HG03139 (cell line): ENCODE measurements around the gene PFN2.
"Not testable (repeated sequence)": the region's sequence is repeated elsewhere in the genome, so short reads cannot be mapped to it uniquely, and the experiment has no call there.

Source experiments
- ATAC-seq: cut with Tn5 transposase; IDR thresholded peaks from one replicate; pipeline ENCODE4 v1.9.1; 2021; ENCODE audit not compliant: unreplicated experiment

The PFN2 gene

DNA sequence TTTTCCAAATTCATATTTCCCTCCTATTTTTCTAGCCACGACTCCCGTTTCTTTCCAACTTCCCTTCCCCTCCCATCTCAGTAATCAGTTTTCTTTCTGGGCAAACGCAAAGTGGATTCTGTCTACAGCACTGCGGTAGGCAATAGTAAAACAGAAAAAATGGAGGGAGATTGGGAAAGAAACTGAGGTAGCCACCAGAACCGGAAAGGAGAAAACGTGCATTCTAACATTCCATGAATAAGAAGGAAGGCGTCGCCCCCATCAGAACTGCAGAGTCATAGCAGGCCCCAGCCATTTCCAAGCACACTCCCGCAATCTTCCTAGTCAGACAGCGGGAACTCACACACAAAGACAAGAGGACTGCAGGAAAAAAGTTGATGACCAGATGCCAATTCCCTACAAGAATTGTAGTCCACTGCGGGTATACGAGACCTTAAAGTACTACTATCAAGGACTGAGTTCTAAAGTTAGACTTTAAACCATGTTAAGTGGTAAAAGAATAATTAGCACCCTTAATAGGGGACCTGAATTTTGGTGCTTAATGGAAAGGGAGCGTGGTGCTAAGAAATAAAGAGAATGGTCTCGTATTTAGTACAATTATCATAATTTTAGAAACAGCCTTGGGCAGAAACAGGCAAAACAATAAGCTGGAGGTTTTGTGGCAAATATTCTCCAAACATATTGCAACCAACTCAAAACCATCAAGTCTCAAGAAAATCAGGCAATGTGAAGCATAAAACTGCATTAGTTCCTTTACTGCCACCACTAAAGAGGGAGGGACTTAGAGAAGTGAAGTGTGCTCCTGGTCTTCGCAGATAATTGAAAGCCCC lies 1.4 kb downstream of the PFN2 start:
- ATAC-seq = no peak

DNA sequence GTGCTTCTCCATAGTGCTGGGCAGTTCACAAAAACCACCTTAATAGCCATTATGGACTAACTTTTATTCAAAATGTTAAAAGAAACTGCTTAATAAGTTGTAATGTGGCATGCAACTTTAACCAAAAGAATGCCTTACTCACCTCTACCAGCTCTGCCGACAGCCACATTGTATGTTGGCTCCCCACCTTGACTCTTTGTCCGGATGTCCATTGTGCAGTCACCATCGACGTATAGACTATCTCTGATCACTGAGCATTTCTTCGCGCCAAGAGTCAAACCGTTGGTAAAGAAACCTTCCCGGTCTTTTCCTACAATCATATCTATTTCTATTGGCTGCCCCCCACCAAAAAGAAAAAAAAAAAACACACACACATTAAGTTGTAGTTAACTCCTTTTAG lies 2.5 kb downstream of the PFN2 start:
- ATAC-seq = no peak

DNA sequence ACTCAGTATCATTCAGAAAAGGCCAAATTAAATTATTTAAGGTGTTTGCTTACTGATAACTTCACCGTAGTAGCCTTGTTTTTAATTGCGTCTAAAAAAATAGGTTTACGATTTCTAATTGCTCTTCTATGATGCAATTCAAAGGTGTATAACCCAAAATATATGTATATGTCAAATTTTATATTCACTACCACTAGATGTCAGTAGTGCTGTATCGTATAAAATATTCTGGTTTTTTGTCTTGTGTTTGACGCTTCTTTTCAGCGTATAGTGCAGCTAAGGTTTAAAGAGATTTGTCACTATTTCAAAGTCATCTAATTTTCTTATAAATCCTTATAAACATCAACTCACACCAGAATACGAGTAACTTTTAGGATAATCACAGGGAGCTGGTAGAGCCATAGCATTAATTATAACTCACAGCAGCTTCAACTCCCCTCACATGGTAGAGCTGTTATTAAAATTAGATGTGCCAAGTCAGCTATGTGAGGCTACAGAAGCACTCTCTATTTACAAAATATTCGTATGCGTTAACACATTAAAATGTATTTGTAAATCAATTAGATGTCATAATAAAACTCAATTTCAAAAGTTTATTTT lies 3.5 kb downstream of the PFN2 start:
- ATAC-seq = no peak

DNA sequence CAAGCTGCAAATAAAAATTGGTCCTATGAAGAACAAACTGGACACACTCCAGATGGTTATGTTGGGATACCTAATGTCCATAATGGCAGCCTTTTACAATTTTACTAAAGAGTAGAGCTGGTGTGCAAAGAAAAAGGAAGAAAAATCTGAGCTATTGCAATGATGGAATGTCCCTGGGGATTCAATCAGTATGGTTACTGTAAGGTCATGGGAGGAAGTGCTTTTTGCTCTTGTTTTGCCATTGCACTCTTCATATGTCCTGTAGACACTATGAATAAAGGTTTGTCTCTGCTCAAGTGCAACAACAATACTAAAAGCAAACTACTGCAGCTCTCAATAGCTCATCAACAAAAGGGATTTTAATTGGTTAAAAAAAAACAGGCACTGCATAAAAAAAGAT lies 5.4 kb downstream of the PFN2 start:
- ATAC-seq = no peak

DNA sequence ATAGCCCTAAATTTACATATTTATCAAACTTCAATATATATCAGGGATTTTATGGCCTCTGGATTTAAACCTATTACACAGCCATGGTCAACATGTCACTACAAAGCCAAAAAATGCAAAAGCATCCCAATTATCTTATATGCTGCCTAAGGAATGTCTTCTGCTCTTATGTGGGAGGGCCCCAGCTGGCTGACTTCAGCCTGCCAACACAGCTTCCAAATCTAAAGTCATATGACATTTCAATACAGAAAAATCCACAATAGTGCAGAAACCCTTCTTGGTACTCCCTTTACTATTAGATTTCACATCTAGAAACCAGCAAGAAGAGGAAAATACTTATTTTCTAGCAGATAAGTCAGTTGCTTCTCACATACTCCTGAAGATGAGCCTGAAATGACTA lies 6.4 kb downstream of the PFN2 start:
- no peak for ATAC-seq

DNA sequence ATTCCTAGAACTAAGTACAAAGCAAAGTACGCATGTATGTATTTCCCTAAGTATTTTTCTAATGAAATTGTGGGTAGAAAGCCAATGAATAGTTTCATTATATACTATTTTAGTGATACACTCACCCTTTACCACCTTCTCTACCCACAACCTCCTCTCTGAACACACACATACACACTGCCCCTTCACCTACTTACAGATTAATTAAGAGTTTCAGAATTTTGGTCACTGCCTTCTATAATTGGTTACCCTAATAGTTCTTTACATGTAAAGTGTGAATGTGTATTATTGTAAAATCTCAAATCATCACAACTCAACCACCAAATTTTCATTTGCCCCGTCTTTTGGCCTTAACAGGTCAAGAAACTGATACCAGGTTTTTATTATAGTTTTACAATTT lies 7.2 kb downstream of the PFN2 start:
- ATAC-seq = no peak

DNA sequence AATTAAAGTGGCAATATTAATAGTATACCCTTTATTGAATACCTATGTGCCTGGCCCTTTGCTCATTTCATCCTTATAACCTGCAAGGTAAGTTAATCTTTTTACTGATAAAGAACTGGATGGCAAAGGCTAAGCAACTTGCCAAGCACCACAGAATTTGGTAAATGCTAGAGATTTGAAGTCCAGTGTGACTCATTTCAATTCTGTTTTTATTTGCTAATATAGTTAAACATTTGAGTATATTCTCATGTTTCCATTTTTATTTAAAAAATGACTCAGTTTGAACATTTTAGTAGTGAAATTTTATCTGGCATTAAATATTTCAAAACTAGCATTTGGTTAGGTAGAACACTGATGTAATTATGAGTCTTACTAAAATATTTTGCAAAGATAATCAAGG lies 11.3 kb downstream of the PFN2 start:
- no peak for ATAC-seq

DNA sequence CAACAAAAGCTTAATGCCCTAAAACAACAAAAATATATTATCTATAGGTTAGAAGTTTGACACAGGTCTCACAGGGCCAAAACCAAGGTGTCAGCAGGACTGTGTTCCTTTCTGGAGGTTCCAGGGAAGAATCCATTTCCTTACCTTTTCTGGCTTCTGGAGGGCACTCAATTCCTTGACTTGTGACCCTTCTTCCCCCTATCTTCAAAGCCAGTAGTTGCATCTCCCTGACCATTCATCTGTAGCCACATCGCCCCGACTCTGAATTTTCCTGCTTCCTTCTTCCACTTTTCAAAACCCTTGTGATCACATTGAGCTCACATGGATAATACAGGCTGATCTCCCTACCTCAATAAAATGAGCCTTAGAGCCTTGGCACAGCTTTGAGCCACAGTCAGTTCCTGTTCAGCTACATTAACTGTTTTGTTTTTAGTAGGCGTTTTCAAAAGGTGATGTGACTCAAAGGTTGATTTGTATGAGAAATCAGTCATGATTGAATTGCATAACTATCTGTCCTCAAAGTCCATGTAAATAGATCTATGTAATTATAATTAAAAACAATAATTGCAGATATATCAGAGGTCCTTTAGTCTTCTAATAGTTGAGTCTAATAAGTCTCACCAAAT lies 12.4 kb downstream of the PFN2 start:
- no peak for ATAC-seq

DNA sequence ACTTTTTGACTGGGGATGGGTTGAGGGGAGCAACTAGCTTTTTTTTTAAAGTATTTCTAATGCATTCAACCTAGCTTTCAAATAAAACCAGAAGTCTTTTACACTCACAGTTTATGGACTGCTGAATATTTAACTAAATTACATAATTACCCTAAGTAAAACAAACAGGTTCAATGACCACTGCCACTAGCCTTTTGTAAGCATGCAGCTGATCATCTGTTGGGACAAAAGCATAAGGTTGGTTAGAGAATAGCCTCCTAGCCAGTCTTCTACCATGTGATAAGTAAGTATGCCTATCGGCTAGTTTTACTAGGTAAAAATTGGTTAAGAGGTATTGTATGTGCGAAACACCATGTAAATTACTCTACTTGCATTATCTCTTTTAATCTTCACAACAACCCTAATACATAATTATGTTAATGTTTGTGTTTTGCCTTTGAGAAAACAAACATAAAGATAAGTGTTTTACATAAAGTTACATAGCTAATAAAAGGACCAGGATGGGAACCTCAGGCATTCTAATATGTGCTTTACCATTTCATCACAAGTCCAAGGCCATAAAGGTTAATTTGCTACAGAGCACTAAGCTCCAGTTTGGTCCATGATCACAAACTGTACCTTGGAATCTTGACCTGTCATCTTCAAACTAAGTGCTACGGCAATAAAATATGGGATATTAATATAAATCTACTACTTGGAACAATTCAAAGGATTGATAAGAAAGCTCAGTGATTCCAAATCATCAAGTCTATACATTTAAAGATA lies 13.2 kb downstream of the PFN2 start:
- no peak for ATAC-seq

DNA sequence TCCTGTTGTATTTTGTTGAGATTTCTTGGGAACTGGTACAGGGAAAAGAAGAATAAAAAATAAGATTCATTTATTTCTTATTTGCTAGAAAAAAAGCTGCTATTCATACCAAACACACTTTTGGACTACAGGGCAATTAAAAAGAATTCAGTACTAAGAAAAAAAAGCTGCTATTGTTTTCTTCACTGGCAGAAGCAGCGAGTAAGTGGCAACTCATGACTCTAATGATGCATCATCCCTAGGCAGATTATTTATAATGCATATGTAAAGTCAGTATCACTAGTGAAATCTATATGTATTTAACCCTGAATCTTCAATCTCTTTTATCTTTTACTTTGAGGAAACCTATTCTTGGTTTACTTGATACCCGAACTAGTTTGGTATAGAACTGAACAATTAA lies 15.2 kb downstream of the PFN2 start:
- ATAC-seq = no peak

DNA sequence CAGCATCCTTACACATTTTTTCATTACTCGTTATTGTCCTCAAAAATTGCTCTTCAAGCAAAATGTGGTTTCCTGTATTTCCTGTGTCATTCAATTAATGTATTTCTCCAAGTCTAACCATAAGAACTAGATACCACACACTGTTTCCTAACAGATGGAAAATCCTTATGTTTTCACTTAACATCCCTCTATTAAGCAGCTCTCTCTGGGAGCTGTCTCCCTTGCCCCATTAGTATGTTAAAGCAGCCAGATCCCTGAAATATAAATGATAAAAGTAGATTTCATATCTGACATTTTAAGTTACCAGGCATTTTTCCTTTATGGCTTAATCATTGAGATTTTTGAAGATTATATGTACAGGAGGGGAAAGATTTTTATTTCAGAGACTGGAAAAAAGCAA lies 15.9 kb downstream of the PFN2 start:
- ATAC-seq = no peak

DNA sequence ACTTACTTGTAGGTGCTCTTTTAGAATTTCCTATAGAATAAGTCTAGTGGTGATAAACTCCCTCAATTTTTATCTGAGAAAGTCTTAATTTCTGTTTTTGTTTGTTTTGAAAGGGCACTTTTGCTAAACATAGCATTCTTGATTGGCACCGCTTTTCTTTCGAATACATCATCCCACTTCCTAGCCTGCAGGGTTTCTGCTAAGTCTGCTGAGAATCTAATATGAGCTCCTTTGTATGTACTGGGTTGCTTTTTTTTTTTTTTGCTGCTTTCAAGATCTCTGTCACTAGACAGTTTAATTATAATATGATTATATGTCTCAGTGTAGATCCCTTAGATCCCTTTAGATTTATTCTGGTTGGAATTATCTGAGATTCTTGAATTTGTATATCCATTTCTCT lies 21.5 kb downstream of the PFN2 start:
- ATAC-seq = no peak

DNA sequence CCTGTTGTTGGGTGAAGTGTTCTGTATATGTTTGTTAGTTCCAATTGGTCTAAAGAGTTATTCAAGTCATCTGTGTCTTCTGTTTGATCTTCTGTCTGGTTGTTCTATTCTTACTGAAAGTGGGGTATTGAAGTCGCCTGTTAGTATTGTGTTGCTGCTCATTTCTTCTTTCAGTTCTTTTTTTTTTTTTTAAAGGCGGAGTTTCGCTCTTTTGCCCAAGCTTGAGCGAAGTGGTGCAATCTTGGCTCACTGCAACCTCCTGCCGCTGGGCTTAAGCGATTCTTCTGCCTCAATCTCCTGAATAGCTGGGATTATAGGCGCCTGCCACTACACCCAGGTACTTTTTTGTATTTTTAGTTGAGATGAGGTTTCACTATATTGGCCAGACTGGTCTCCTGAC lies 23.5 kb downstream of the PFN2 start:
- no peak for ATAC-seq

DNA sequence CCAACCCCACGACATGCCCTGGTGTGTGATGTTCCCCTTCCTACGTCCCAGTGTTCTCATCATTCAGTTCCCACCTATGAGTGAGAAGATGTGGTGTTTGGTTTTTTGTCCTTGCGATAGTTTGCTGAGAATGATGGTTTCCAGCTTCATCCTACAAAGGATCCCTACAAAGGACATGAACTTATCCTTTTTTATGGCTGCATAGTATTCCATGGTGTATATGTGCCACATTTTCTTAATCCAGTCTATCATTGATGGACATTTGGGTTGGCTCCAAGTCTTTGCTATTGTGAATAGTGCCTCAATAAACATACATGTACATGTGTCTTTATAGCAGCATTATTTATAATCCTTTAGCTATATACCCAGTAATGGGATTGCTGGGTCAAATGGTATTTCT lies 26.7 kb downstream of the PFN2 start:
- ATAC-seq = not testable (repeated sequence)

DNA sequence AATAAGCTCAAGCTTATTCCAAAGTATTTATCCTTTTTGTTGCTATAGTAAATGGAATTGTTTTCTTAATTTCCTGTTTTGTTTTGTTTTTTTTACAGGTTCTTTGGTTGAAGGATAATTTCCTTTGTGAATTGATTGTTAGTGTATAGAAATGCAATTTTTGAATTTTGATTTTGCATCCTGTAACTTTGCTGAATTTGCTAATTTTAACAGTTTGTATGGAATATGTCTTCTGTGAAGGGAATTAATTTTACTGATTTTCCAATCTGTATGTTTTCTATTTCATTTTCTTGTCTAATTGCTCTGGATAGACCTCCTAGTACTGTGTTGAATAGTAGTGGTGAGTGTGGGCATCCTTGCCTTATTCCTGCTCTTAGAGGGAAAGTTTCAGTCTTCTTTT lies 28.3 kb downstream of the PFN2 start:
- no peak for ATAC-seq

DNA sequence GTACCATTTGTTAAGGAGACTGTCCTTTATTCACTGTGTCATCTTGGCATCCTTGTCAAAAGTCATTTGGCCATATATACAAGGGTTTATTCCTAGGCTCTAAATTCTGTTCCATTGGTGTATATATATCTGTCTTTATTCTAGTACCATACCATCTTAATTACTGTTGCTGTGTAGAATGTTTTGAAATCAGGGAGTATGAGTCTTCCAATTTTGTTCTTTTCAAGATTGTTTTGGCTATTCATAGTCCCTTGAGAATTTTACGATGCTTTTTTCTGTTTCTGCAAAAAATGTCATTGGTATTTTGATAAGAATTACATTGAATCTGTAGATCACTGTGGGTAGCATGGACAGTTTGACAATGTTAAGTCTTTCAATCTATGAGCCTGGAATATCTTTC lies 28.7 kb downstream of the PFN2 start:
- ATAC-seq = no peak

DNA sequence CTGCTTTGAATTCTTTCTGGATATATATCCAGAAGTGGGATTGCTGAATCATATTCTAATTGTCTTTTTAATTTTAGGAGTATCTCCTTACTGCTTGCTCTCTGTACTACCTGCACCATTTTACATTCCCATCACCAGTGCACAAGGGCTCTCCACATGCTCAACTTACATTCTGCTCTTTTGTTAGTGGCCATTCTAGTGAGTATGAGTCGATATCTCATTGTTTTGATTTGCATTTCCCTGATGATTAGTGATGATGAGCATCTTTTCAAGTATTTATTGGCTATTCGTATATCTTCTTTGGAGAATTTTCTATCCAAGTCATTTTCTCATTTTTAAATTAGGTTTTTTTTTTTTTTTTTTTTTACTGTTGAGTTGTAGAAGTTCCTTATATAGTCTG lies 29.5 kb downstream of the PFN2 start:
- ATAC-seq = no peak

DNA sequence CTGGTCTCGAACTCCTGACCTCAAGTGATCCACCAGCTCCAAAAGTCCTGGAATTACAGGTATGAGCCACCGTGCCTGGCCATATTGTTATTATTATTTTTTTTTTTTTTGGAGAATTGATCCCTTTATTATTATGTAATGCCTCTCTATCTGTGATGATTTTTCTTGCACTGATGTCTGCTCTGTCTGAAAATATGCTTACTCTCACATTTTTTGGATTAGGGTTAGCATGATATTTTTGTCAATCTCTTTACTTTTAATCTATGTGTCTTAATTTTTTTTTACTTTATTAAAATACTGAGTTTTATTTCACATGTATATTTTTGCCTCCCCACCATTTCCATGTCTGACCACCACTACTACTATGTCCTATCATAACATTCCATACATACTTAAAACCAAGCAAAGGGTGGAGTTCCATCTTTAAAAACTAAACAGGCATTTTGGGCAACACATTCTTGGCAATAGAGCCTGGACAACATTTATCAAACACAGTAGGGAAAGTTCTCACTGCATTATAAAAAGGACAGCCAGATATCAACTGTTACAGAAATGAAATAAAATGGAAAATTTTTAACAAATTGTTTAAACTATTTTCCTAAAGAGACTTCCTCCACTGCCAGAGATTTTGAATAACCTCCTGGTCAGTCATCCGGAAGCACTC lies 32.2 kb downstream of the PFN2 start:
- ATAC-seq = not testable (repeated sequence)

DNA sequence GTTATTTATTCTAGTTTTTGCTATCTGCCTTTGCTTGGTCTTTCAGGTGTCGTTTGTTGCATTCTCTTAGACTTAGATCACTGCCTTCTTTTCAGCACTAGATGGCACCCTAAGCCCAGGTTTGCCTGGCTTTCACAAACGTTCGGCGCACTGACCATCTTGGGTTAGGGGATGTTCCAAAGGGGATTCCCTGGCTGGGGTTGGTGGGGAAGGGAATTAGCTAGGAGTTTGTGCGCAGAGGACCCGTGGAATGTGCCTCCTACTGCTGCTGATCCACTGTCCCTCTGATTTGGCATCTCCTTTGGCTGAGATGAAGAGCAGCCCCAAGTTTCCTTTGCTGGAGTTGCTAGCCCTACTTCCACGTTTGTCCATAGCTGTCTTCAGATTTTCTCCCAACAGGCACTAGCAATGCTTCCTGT lies 33.9 kb downstream of the PFN2 start:
- ATAC-seq = no peak

DNA sequence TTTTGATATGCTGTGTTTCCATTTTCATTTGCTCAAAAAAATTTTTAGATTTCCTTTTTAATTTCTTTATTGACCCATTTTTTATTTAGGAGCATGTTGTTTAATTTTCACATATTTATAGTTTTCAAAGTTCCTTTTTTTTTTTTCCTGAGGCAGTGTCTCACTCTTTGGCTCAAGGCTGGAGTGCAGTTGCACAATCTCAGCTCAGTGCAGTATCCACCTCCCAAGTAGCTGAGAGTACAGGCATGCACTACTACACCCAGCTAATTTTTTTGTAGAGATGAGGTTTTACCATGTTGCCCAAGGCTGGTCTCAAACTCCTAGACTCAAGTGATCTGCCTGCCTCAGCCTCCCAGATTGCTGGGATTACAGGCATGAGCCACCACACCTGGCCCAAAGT lies 36.2 kb downstream of the PFN2 start:
- no peak for ATAC-seq

DNA sequence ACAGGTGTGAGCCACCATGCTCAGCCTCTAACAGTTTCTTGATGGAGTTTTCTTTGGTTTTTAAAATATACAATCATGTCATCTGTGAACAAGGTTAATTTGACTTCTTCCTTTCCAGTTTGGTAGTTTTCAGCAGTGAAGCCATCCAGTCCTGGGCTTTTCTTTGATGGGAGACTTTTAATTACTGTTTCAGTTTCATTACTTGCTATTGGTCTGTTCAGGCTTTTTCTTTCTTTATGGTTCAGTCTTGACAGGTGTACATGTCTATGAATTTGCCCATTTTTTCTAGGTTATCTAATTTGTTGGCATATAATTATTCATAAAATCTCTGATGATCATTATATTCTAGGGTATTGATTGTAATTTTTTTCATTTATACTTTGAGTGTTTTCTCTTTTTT lies 36.8 kb downstream of the PFN2 start:
- ATAC-seq = no peak
